Endothelial cell (in vitro differentiated cells): ENCODE measurements around the gene GLUL. TPM values are rescaled to one million over a fixed set of nuclear protein-coding genes. Genes with fewer than 3 reads are reported as not detected.

ENCODE experiments used
- DNase-seq: peaks from one replicate; pipeline ENCODE4 v3.0.0; 2021; ENCODE audit warnings: low spot score
- H3K27ac Mint-ChIP-seq: one replicate; pipeline ENCODE4 v1.8.0; 2021; ENCODE audit warnings: mixed read lengths, inconsistent platforms; ENCODE audit not compliant: unreplicated experiment
- H3K27me3 Mint-ChIP-seq: one replicate; pipeline ENCODE4 v1.8.0; 2021; ENCODE audit warnings: mild to moderate bottlenecking, moderate library complexity, mixed read lengths, inconsistent platforms; ENCODE audit not compliant: unreplicated experiment
- H3K36me3 Mint-ChIP-seq: one replicate; pipeline ENCODE4 v1.8.0; 2021; ENCODE audit warnings: mild to moderate bottlenecking, low read depth, mixed read lengths, inconsistent platforms; ENCODE audit not compliant: unreplicated experiment
- H3K4me1 Mint-ChIP-seq: one replicate; pipeline ENCODE4 v1.8.0; 2021; ENCODE audit warnings: mild to moderate bottlenecking, mixed read lengths, inconsistent platforms; ENCODE audit not compliant: unreplicated experiment
- H3K4me3 Mint-ChIP-seq: one replicate; pipeline ENCODE4 v1.8.0; 2021; ENCODE audit warnings: mild to moderate bottlenecking, mixed read lengths, inconsistent platforms; ENCODE audit not compliant: unreplicated experiment
- H3K9me3 Mint-ChIP-seq: one replicate; pipeline ENCODE4 v1.8.0; 2021; ENCODE audit warnings: mixed read lengths, inconsistent platforms; ENCODE audit not compliant: unreplicated experiment
- CTCF ChIP-seq: fragments of 200-600 bp; sonication (generic); IDR thresholded peaks from one replicate; pipeline ENCODE4 v1.5.0; 2021; ENCODE audit warnings: antibody characterized with exemption; ENCODE audit not compliant: unreplicated experiment
- total RNA-seq: library from RNA; stranded (reverse); fragmentation: NEBNext Ultra II Directional; extraction: Animal tissue kit (Norgen Biotek cat#: 25700); gene quantifications from one replicate; pipeline ENCODE4 v1.2.1, GENCODE V29; 2021; ENCODE audit not compliant: unreplicated experiment

GLUL gene
- total RNA-seq, 1 donor from 2014 or later, result 472 TPM

GRCh38 chr1:182348961-182349747 is 42.4 kb downstream of the GLUL start:
- TF ChIP-seq CTCF, result no peak
- Mint-ChIP-seq H3K9me3 (no peaks in the 10 kb centered on the region), H3K4me3 (no peak overlapping the region), H3K27me3 (peaks cover 2% of the 10 kb centered on the region), H3K27ac (peak overlapping the region; percentile 97), H3K4me1 (peaks cover 52% of the 10 kb centered on the region), H3K36me3 (no peaks in the 10 kb centered on the region)
- DNase-seq, result peak; percentile 7

DNA sequence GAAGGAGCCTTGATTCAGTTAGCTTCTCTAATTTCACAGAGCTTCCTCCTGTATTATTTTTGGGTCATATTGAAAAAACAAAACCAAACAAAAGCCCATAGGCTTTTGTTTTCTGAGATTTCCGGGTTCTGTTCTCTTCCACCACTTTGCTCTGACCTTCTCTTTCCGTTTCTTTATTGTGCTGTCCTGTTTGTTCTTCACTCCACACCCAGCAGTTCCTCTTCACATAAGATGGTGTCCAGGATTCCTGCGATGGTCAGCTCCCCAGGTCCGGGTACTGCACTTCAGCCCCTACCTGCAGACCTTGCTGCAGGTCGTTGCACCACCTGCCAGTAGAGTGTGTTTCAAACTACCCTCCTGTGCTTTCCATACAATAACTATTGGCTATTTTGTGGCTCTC is 44.6 kb downstream of the GLUL start:
- peaks cover 49% of the 10 kb centered on the region for H3K4me1 Mint-ChIP-seq
- H3K4me3 Mint-ChIP-seq, result no peak overlapping the region
- no peak for DNase-seq
- no peaks in the 10 kb centered on the region for H3K36me3 Mint-ChIP-seq
- peak overlapping the region; percentile 10 for H3K27ac Mint-ChIP-seq
- no peak for TF ChIP-seq CTCF
- H3K9me3 Mint-ChIP-seq, result no peaks in the 10 kb centered on the region
- peaks cover 1% of the 10 kb centered on the region for H3K27me3 Mint-ChIP-seq

- Mint-ChIP-seq H3K27me3 (peaks cover 3% of the 10 kb centered on the region), H3K27ac (no peak overlapping the region), H3K9me3 (no peaks in the 10 kb centered on the region), H3K36me3 (peaks cover 2% of the 10 kb centered on the region), H3K4me1 (peaks cover 25% of the 10 kb centered on the region), H3K4me3 (no peak overlapping the region)
- no peak for DNase-seq
- TF ChIP-seq CTCF, result no peak
These were observed 51.1 kb downstream of the GLUL start for GRCh38 chr1:182340233-182341058.

- H3K27me3 Mint-ChIP-seq, result peaks cover 3% of the 10 kb centered on the region
These were observed 51.9 kb downstream of the GLUL start for GRCh38 chr1:182339684-182340083.

More at GRCh38 chr1:182339684-182340083, 51.9 kb downstream of the GLUL start:
- DNase-seq, result no peak
- Mint-ChIP-seq H3K4me1 (peaks cover 27% of the 10 kb centered on the region), H3K9me3 (no peaks in the 10 kb centered on the region), H3K4me3 (no peak overlapping the region), H3K36me3 (peaks cover 2% of the 10 kb centered on the region), H3K27ac (no peak overlapping the region)
- no peak for TF ChIP-seq CTCF
